Stimulated activated CD4-positive, alpha-beta T cell treated with anti-CD3 and anti-CD28 coated beads, TNF-alpha, amount 100 ng/mL, for 1 hour (primary cell): Measurements from ENCODE around the gene VSIR.

ENCODE experiments used
- DNase-seq, 3 donors: peaks; one replicate each; pipeline ENCODE4 v3.0.0-alpha.2; 2020; ENCODE audit warnings: low read depth in 3 of 3, low spot score in 1 of 3

Gene VSIR

GRCh38 chr10:71783917-71784678, 10.8 kb upstream of the VSIR start:
- no peak for DNase-seq

DNA sequence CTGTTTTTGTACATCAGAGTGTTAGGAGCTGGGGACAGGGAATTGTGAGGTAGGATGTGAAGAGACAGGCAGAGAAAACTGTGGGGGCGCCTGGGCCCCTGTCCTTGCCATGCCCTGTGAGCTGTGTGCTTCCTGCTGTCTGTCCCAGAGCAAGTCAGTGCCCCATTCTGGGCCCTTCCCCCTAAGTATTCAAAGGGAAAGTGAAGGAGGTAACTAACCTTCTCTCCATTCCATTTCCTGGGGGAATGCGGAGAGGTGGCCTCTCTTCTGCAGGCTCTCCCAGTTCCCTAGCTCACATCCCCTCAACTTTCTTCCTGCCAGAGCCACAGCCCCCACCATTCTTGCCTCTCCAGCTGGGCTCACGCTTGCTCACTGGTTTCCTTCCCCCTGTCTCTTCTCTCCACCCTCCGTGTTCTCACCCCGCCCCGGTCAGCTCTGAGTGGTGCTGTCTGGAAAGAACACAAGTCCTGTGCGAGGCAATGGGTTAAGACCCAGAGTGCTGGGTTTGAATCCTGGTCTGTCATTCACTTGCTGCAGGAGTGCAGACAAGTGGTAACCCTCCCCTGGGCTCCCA, 9.7 kb upstream of the VSIR start:
- DNase-seq = no peak

GRCh38 chr10:71782221-71782916, 9.0 kb upstream of the VSIR start:
- no peak for DNase-seq

- DNase-seq = no peak
Observed at GRCh38 chr10:71780719-71781118, 7.4 kb upstream of the VSIR start.

DNA sequence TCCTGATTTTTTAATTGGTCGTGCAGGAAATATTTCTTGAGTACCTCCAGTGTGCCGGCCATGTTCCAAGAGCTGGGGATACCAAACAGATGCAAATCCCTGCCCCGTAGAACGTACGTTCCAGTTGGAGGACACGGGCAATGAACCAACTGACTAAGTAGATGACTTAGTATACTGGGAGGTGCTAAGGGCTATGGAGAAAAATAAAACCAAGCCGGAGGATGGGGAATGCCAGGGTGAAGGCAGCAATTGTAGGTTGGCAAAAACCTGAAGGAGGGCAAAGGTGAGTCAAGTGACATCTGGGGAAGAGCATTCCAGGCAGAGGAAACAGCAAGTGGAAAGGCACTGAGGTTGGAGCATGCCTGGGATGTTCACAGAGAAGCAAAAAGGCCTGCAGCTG, 6.8 kb upstream of the VSIR start:
- no peak for DNase-seq

- no peak for DNase-seq
Observed at GRCh38 chr10:71779641-71780040, 6.3 kb upstream of the VSIR start.

DNA sequence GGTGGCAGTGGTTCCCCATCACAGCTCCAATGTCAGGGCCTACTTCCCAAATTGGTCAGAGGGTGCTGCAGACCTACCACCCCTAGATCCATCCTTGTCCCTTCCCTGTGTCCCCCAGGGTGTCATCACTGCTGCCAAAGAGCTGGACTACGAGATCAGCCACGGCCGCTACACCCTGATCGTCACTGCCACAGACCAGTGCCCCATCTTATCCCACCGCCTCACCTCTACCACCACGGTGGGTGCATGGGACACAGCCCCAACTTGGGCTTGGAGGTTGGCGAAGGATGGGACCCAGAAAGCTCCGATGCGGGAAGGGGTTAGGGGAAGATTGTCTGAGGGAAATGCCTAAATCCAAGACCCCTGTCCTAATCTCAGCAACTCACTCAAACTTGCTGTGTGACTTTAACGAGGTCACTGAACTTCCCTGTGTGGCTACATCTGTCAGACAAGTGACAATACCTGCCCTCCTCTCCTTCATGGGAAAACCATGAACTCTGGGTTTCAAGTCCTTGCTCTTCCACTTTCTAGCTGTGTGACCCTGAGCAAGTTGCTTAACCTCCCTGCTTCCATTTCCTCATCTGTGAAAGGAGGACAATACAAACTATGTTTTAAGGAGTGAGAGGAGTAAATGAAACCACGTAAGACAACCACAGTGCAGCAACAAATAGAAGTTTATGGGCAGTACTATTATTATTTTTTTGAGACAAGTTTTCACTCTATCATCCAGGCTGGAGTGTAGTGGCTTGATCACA, 4.9 kb upstream of the VSIR start:
- DNase-seq = no peak

DNA sequence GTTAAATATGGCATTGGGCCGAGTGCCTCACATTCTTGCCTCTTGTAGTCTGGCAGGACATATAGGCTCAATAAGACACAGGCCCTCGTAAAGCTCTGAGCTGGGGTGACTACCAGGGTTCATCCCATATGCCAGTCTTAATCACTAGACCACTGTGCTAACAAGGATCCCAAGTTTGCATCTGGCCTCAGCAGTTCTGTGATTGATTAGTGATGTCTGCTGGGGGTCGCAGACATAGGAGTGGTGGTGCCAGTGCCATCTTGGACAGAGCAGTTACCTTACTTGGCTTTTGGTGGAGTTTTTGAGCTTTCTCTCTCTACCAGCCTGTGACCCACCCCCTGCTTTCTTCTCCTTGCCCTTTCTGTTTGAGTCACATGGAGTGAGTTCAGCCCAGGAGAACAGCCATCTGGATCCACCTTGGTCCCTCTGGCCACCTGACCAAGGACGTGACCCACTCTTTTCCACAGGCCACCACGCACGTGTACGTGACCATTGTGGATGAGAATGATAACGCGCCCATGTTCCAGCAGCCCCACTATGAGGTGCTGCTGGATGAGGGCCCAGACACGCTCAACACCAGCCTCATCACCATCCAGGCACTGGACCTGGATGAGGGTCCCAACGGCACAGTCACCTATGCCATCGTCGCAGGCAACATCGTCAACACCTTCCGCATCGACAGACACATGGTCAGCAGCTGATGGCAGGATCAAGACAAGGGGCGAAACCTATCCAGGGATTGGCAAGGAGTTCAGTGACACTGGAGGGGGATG, 4.1 kb upstream of the VSIR start:
- no peak for DNase-seq

DNA sequence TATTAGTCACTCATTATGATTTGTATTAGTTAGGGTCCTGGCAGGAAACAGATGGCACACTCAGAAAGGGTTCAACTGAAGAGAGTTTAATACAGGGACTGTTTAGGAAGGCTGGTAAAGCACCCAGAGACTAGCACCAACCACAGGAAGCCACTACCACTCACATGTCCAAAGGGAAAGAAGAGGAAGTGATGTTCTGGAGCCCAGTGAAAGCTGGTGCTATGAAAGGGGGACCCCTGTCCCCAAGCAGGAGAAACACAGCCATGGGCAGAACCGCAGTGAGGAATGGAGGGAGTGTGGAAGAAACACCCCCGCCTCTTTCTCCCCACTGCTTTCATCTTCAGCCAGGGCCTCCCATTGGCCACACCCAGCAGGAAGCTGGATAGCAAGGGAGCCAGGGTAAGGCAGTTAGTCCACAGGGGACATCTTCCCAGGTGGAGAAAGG, 3.2 kb upstream of the VSIR start:
- DNase-seq = no peak

DNA sequence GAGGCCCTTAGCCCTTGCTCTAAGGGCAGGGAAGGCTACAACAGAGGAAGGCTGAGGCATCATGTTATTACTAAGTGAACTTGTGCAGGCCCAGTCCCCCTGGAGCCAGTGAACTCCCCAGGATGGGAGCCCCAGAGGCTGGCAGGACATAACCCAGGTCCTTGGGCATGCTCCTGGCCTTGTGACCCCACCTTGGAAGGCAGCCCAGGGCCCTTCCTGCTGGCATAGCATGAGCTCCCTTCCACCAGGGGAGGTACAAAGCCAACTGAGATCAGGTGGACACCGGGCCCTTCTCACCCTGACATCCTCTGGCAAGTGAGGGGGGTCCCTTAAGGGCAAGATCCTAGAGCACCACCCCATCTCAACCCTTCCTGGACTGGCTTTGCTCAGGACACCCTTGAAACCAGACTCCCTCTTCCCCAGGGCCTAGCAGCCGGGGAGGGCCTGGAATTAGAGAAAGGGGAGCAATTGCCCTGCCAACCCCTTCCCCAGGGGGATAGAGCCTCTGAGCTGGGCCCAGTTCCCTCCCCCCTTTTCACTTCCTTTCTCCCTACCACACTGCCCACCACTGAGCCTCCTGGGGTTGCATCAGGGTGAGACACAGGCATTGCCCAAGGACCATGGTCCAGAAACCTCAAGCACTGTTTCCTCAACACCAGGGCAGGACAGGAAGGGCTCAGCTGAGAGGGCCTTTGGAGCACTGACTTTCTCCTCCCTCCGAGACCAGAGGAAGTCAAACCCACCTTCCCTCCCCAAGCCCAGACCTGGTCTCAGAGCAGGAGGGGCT, 1.8 kb upstream of the VSIR start:
- no peak for DNase-seq

DNA sequence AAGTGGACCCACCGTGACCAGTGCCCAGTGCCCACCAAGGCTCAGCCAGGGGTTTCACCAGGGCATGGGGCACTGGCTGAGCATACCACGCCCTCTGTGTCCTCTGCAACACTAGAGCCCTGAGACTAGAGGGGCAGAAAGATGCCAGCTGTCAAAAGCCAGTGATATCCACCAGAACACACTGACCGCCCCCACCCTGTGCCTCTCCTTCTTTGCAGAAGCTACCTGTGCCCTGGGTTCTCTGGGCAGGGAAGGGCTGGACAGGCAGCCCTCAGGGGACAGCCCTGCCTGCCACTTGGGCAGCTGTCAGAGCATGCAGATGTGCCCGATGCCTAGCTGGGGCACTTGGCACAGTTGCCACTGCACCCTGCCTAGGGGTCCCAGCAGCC, 494 bp downstream of the VSIR start:
- DNase-seq = no peak

DNA sequence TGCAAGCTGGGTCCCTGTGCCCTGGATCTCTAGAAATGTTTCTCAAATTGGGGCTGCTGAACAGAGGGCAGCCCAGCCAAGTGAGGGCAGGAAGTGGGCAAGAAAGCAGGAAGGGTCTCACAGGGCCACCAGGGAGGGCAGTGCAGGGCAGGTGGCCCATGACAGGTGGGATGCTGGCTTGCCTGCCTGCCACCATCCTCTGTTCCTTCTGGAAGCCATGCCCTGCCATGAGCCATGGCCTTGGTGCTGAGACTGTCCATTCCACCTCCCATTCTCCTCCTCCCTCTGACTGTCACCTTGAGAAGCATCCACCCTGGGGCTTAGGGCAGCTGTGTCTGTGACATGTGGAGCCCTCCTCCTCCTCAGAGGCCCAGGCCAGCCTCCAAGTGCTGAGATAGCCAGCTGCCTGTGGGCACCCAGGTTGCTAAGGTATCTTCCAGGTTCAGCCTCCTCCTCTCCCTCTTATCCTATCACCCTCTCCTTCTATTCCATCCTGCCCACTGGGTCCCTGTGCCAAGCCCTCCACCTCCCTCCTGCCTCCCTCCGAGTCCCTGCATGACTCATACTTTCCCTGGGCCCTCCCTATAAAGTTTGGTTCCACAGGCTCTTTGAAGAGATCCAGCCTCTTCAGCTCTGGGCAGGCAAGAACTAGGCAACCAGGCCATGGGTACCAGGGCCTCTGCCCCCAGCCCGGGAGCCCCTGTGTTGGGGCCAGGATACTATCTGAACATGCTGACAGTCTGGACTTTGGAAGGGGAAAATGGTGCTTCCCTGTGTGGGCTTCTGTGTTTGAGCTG, 1.3 kb downstream of the VSIR start:
- peak in 2 of 3 donors; percentile 22 to 45 for DNase-seq

DNA sequence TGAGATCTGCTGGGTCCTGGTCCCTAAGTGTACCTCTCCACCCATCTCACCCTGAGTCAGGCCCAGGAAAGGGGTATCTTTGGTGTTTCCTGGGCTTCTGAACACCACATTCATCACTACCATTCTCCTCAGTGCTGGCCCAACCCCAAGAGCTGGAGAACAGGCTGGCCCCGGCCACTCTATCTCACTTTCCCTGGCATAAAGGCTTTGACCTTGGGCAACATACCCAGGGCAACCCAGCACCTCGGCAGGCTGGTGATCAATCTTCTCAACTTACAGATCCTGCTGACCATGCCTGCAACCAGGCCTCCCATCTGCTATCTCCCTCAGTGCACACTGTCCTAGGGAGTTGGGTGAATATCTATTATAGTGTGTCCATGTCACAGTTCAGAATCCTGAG, 2.1 kb downstream of the VSIR start:
- no peak for DNase-seq

DNA sequence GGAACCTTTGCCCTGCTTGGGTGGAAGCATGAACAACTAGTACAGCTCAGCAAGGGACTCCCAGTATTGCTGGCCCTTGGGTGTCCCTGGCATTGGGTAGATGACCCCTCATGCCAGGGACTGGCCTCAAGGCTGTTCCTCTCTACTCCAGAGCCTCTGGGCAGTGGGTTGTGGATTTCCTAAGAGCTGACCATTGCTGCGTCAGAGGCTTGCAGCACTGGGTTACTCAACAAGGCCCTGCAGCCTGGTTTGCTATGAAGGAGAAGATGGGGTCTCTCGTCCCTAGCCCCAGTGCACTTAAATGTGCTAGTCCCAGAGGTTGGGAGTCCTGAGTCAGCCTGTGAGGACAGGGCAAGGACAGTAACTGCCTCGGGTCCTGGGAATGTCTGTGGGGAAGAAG, 2.5 kb downstream of the VSIR start:
- no peak for DNase-seq

DNA sequence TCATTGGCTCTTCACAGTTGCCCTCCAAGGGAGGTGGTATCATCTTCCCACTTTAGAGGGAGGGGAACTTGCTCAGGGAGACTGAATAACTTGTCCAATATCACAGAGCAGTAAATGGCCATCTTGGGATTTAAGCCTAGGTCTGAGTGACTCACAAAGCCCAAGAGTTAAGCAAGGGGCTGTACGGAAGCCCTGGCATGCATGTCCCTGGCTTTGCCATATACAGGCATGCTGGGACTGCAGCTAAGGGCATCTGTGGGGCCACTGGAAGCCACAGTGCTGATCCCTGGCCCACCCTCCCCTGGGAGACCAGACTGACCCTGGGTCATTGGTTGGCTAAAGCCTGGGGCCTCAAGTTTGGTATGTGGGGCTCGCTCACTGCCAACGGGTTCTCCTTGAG, 3.1 kb downstream of the VSIR start:
- no peak for DNase-seq

GRCh38 chr10:71769279-71769823, 4.0 kb downstream of the VSIR start:
- no peak for DNase-seq

DNA sequence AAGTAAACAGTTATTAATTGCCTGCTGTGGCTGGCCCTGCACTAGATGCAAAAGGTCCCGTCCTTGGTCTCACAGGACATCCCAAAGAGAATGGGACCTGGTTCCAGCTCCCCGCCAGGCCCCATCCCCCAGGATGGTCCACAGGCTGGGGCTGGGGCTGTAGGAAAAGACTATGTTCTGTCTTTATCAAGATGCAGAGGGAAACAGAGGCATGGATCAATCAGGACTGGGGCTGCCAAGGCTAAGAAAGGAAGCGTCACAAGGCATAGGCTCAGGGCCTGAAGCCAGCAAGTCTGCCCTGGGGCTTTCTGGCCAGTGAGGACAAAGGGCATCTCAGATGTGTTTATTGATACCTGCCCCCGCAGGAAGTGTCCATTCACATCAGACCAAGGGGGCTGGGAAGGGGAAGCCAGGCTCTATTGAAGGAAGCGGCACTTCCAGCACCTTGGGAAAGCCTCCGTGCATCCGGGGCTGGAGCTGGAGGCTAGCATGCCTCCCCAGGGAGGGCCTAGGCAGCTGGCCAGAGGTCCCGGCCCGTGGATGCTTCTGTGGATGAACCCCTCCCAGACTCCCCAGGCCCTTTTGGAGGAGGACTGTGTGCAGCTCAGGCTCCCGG, 5.8 kb downstream of the VSIR start:
- no peak for DNase-seq

DNA sequence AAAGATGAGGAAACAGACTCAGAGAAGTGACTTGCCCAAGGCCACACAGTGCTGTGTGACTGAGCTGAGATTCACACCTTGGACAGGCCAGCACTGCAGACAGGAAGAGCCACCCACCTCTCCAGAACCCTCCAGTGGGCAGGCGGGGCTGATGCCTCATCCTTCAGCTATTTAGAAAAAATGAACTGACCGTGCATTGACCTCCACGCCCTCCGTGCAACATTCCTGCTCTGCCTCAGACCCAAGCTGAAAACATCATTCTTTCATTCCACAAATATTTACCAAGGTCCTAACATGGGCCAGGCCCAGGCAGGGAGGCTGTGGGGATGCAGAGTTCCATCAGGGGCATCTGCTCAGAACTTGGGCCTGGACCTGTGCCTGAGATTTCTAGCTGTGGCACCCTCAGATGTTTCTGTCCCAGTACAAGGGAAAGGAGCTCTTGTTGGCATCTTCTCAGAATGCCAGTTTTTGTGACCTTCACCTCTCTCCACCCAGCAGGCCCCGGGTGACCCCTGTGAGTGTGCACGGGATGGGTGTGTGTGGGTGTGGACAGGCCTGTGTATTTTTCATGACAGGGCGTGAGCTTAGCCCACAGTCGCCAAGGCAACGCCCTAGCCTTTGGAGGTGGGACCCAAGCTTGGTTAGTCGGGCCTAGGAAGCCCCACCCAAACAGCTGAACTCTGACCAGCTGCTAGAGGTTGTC, 6.5 kb downstream of the VSIR start:
- no peak for DNase-seq
